H9 (cell line): ENCODE results near the gene TBC1D1. TPM values are rescaled to one million over a fixed set of nuclear protein-coding genes. Genes with fewer than 3 reads are reported as not detected.

ENCODE experiments used
- DNase-seq: peaks from one replicate; pipeline ENCODE4 v3.0.0-alpha.2; 2017
- H2AFZ ChIP-seq: one replicate; pipeline ENCODE4 v1.6.1; 2013; ENCODE audit warnings: mild to moderate bottlenecking, low read length, control low read depth, moderate library complexity
- H2AK5ac ChIP-seq: 2 replicates; pipeline ENCODE4 v1.6.1; 2013; ENCODE audit warnings: low read length, control low read depth, mixed read lengths; ENCODE audit not compliant: insufficient read length
- H2BK120ac ChIP-seq: one replicate; pipeline ENCODE4 v1.6.1; 2013; ENCODE audit warnings: low read depth, mild to moderate bottlenecking, low read length, control low read depth, inconsistent platforms; ENCODE audit not compliant: poor library complexity, severe bottlenecking
- H2BK12ac ChIP-seq: 2 replicates; pipeline ENCODE4 v1.6.1; 2013; ENCODE audit warnings: low read length, control low read depth, mixed read lengths, low read depth; ENCODE audit not compliant: insufficient read length
- H2BK15ac ChIP-seq: 2 replicates; pipeline ENCODE4 v1.6.1; 2013; ENCODE audit warnings: low read depth, low read length, control low read depth
- H2BK20ac ChIP-seq: one replicate; pipeline ENCODE4 v1.6.1; 2013; ENCODE audit warnings: low read depth, mild to moderate bottlenecking, low read length, control low read depth, inconsistent platforms; ENCODE audit not compliant: poor library complexity, severe bottlenecking
- H2BK5ac ChIP-seq: 2 replicates; pipeline ENCODE4 v1.6.1; 2013; ENCODE audit warnings: low read length, control low read depth, mixed read lengths; ENCODE audit not compliant: insufficient read length
- H3K14ac ChIP-seq: 2 replicates; pipeline ENCODE4 v1.6.1; 2013; ENCODE audit warnings: low read length, control low read depth; ENCODE audit not compliant: insufficient read depth
- H3K18ac ChIP-seq: 2 replicates; pipeline ENCODE4 v1.6.1; 2013; ENCODE audit warnings: low read depth, mild to moderate bottlenecking, mixed read lengths, low read length, control low read depth; ENCODE audit not compliant: insufficient read length
- H3K23ac ChIP-seq: 2 replicates; pipeline ENCODE4 v1.6.1; 2013; ENCODE audit warnings: low read length, control low read depth, mixed read lengths, low read depth; ENCODE audit not compliant: insufficient read length
- H3K23me2 ChIP-seq: 2 replicates; pipeline ENCODE4 v1.6.1; 2013; ENCODE audit warnings: low read depth, mild to moderate bottlenecking, mixed read lengths, low read length, control low read depth; ENCODE audit not compliant: insufficient read length, poor library complexity, severe bottlenecking
- H3K27ac ChIP-seq: 2 replicates; pipeline ENCODE4 v1.5.1; 2013; ENCODE audit warnings: low read length, control low read depth, mixed read lengths, low read depth; ENCODE audit not compliant: insufficient read length
- H3K27me3 ChIP-seq: 2 replicates; pipeline ENCODE4 v1.6.1; 2013; ENCODE audit warnings: low read length, control low read depth, inconsistent platforms; ENCODE audit not compliant: insufficient read depth
- H3K4ac ChIP-seq: 2 replicates; pipeline ENCODE4 v1.6.1; 2013; ENCODE audit warnings: low read depth, mild to moderate bottlenecking, control low read depth, inconsistent platforms, low read length, moderate library complexity
- H3K4me1 ChIP-seq: 2 replicates; pipeline ENCODE4 v1.6.1; 2013; ENCODE audit warnings: low read length, control low read depth, inconsistent platforms; ENCODE audit not compliant: insufficient read depth
- H3K4me2 ChIP-seq: 2 replicates; pipeline ENCODE4 v1.6.1; 2013; ENCODE audit warnings: low read length, control low read depth, mixed read lengths; ENCODE audit not compliant: insufficient read length, insufficient read depth
- H3K56ac ChIP-seq: 2 replicates; pipeline ENCODE4 v1.6.1; 2013; ENCODE audit warnings: low read depth, mild to moderate bottlenecking, mixed read lengths, low read length, control low read depth; ENCODE audit not compliant: insufficient read length
- H3K79me1 ChIP-seq: 2 replicates; pipeline ENCODE4 v1.6.1; 2013; ENCODE audit warnings: low read depth, mild to moderate bottlenecking, moderate library complexity, low read length, control low read depth, inconsistent platforms; ENCODE audit not compliant: insufficient read depth, poor library complexity, severe bottlenecking
- H3K79me2 ChIP-seq: 2 replicates; pipeline ENCODE4 v1.6.1; 2013; ENCODE audit warnings: low read length, control low read depth, inconsistent platforms; ENCODE audit not compliant: insufficient read depth
- H3K9ac ChIP-seq: 2 replicates; pipeline ENCODE4 v1.6.1; 2013; ENCODE audit warnings: low read length, control low read depth, mixed read lengths; ENCODE audit not compliant: insufficient read length; ENCODE audit errors: extremely low read depth
- H3K9me3 ChIP-seq: one replicate; pipeline ENCODE4 v1.6.1; 2013; ENCODE audit warnings: low read depth, low read length, inconsistent platforms; ENCODE audit not compliant: control insufficient read depth
- H3T11ph ChIP-seq: one replicate; pipeline ENCODE4 v1.6.1; 2013; ENCODE audit warnings: mild to moderate bottlenecking, low read length, control low read depth, inconsistent platforms
- H4K20me1 ChIP-seq: one replicate; pipeline ENCODE4 v1.6.1; 2013; ENCODE audit not compliant: control insufficient read depth, insufficient read length, insufficient read depth
- H4K5ac ChIP-seq: 2 replicates; pipeline ENCODE4 v1.6.1; 2013; ENCODE audit warnings: low read depth, mild to moderate bottlenecking, mixed read lengths, low read length, control low read depth; ENCODE audit not compliant: insufficient read length
- H4K8ac ChIP-seq: replicated peaks from 2 replicates; pipeline ENCODE4 v1.6.1; 2013; ENCODE audit warnings: low read length, control low read depth, mixed read lengths, low read depth; ENCODE audit not compliant: insufficient read length
- H4K91ac ChIP-seq: 2 replicates; pipeline ENCODE4 v1.6.1; 2013; ENCODE audit warnings: low read depth, mild to moderate bottlenecking, moderate library complexity, mixed read lengths, low read length, control low read depth; ENCODE audit not compliant: insufficient read length
- H3K27ac Mint-ChIP-seq, 3 experiments: 2 replicates in 2 of 3; 3 replicates in 1 of 3; pipeline ENCODE4 v1.8.0; 2020 to 2021; ENCODE audit warnings: mixed read lengths in 3 of 3, mild to moderate bottlenecking in 1 of 3, moderate library complexity in 1 of 3
- H3K27me3 Mint-ChIP-seq: 2 replicates; pipeline ENCODE4 v1.8.0; 2021; ENCODE audit warnings: low read depth, mild to moderate bottlenecking, moderate library complexity, mixed read lengths
- H3K36me3 Mint-ChIP-seq, 3 experiments: 2 replicates in 2 of 3; 3 replicates in 1 of 3; pipeline ENCODE4 v1.8.0; 2020 to 2021; ENCODE audit warnings: low read depth in 3 of 3, mixed read lengths in 3 of 3; ENCODE audit not compliant: insufficient read depth in 1 of 3
- H3K4me1 Mint-ChIP-seq, 2 experiments: 2 replicates each; pipeline ENCODE4 v1.8.0; 2020; ENCODE audit warnings: mixed read lengths in 2 of 2
- H3K4me3 Mint-ChIP-seq, 2 experiments: 2 replicates in 1 of 2; 3 replicates in 1 of 2; pipeline ENCODE4 v1.8.0; 2020 to 2021; ENCODE audit warnings: mild to moderate bottlenecking in 2 of 2, mixed read lengths in 2 of 2, moderate library complexity in 1 of 2
- H3K9me3 Mint-ChIP-seq, 2 experiments: 2 replicates in 1 of 2; 3 replicates in 1 of 2; pipeline ENCODE4 v1.8.0; 2020; ENCODE audit warnings: mild to moderate bottlenecking in 2 of 2, mixed read lengths in 2 of 2, moderate library complexity in 1 of 2
- CTCF ChIP-seq: fragments of 200-600 bp; sonication (generic); conservative IDR thresholded peaks from 3 replicates; pipeline ENCODE4 v1.8.0; 2021; ENCODE audit warnings: antibody characterized with exemption, mild to moderate bottlenecking
- WGBS: extraction: QIAGEN DNeasy Blood & Tissue Kit; methylation state at CpG from one replicate; pipeline ENCODE4 v1.1.7; 2013; ENCODE audit warnings: missing lambda C conversion rate, low lambda C conversion rate, mixed read lengths; ENCODE audit not compliant: insufficient read length; ENCODE audit errors: extremely low coverage; 5-methylcytosine and 5-hydroxymethylcytosine counted together
- total RNA-seq: library from RNA; stranded (reverse); gene quantifications from 2 replicates; pipeline ENCODE4 v1.2.1, GENCODE V29; 2021

TBC1D1 gene
- total RNA-seq, 1 experiment from 2014 or later, result 109 TPM

- no peak overlapping the region for H3T11ph ChIP-seq
- H3K27me3 ChIP-seq, result no peaks in the 10 kb centered on the region
- TF ChIP-seq CTCF, result no peak
- H3K79me1 ChIP-seq, result no peaks in the 10 kb centered on the region
- H2BK5ac ChIP-seq, result no peak overlapping the region
- no peak overlapping the region for H3K27ac ChIP-seq
- H3K9me3 ChIP-seq, result no peaks in the 10 kb centered on the region
- H3K4ac ChIP-seq, result no peak overlapping the region
- H3K27me3 Mint-ChIP-seq, result no peaks in the 10 kb centered on the region
- no peak overlapping the region for H4K5ac ChIP-seq
- H3K18ac ChIP-seq, result no peak overlapping the region
- H3K9ac ChIP-seq, result no peak overlapping the region
- no peak overlapping the region for H4K8ac ChIP-seq
- H3K36me3 Mint-ChIP-seq, result no peaks in the 10 kb centered on the region
- no peaks in the 10 kb centered on the region for H4K20me1 ChIP-seq
- H3K4me2 ChIP-seq, result no peak overlapping the region
- H2AFZ ChIP-seq, result no peak overlapping the region
- H3K4me1 Mint-ChIP-seq, result peaks cover 5 to 7% of the 10 kb centered on the region in 2 experiments; a peak in 3 of 4 replicates
- H3K23ac ChIP-seq, result no peak overlapping the region
- H2AK5ac ChIP-seq, result no peak overlapping the region
- no peaks in the 10 kb centered on the region for H3K4me1 ChIP-seq
- no peaks in the 10 kb centered on the region for H3K9me3 Mint-ChIP-seq
- no peak overlapping the region for H4K91ac ChIP-seq
- no peak overlapping the region for H2BK20ac ChIP-seq
- DNase-seq, result no peak
- no peak overlapping the region for H2BK12ac ChIP-seq
- H3K23me2 ChIP-seq, result no peaks in the 10 kb centered on the region
- H3K4me3 Mint-ChIP-seq, result no peak overlapping the region
- H2BK120ac ChIP-seq, result no peak overlapping the region
- no peak overlapping the region for H3K56ac ChIP-seq
- no peak overlapping the region for H2BK15ac ChIP-seq
- H3K27ac Mint-ChIP-seq, result no peak overlapping the region
- no CpG with 5 or more reads among the region's 3 CpGs for WGBS
- H3K14ac ChIP-seq, result no peak overlapping the region
- no peaks in the 10 kb centered on the region for H3K79me2 ChIP-seq
Measured at GRCh38 chr4:37914539-37914938, 23.7 kb downstream of the TBC1D1 start.
